Measurements from ENCODE around the gene TMEM175.

TMEM175 gene

GRCh38 chr4:947491-947971 lies 15.3 kb downstream of the TMEM175 start:
- DNase-seq (ENCODE audit: low read depth) = no peak

- DNase-seq (ENCODE audit: low read depth) = no peak
Observed at GRCh38 chr4:948101-948935, 16.1 kb downstream of the TMEM175 start.

- no peak for DNase-seq (ENCODE audit: low read depth)
Observed at GRCh38 chr4:948936-949300, 16.7 kb downstream of the TMEM175 start.

- DNase-seq (ENCODE audit: low read depth) = no peak
Observed at GRCh38 chr4:949656-950055, 17.4 kb downstream of the TMEM175 start.

GRCh38 chr4:950136-951020 lies 18.1 kb downstream of the TMEM175 start:
- DNase-seq (ENCODE audit: low read depth) = no peak

GRCh38 chr4:951186-951585 lies 18.9 kb downstream of the TMEM175 start:
- no peak for DNase-seq (ENCODE audit: low read depth)

GRCh38 chr4:951594-952468 lies 19.6 kb downstream of the TMEM175 start:
- no peak for DNase-seq (ENCODE audit: low read depth)

- DNase-seq (ENCODE audit: low read depth) = no peak
Observed at GRCh38 chr4:952881-953573, 20.8 kb downstream of the TMEM175 start.

- DNase-seq (ENCODE audit: low read depth) = no peak
Observed at GRCh38 chr4:953574-953915, 21.3 kb downstream of the TMEM175 start.

GRCh38 chr4:954211-955020 lies 22.2 kb downstream of the TMEM175 start:
- no peak for DNase-seq (ENCODE audit: low read depth)

GRCh38 chr4:955161-955921 lies 23.1 kb downstream of the TMEM175 start:
- no peak for DNase-seq (ENCODE audit: low read depth)

- DNase-seq (ENCODE audit: low read depth) = no peak
Observed at GRCh38 chr4:955931-956381, 23.7 kb downstream of the TMEM175 start.

GRCh38 chr4:956531-957230 lies 24.4 kb downstream of the TMEM175 start:
- DNase-seq (ENCODE audit: low read depth) = no peak

- no peak for DNase-seq (ENCODE audit: low read depth)
Observed at GRCh38 chr4:957231-957580, 24.9 kb downstream of the TMEM175 start.

GRCh38 chr4:957581-958313 lies 25.5 kb downstream of the TMEM175 start:
- no peak for DNase-seq (ENCODE audit: low read depth)

GRCh38 chr4:958314-958665 lies 26.0 kb downstream of the TMEM175 start:
- DNase-seq (ENCODE audit: low read depth) = no peak

- DNase-seq (ENCODE audit: low read depth) = no peak
Observed at GRCh38 chr4:958696-959337, 26.6 kb downstream of the TMEM175 start.
